HG02763 (cell line): ENCODE measurements around the gene SARS1.

Experiments
- ATAC-seq: cut with Tn5 transposase; IDR thresholded peaks from one replicate; pipeline ENCODE4 v1.9.1; 2021; ENCODE audit warnings: mild to moderate bottlenecking, moderate library complexity; ENCODE audit not compliant: unreplicated experiment

Gene SARS1

DNA sequence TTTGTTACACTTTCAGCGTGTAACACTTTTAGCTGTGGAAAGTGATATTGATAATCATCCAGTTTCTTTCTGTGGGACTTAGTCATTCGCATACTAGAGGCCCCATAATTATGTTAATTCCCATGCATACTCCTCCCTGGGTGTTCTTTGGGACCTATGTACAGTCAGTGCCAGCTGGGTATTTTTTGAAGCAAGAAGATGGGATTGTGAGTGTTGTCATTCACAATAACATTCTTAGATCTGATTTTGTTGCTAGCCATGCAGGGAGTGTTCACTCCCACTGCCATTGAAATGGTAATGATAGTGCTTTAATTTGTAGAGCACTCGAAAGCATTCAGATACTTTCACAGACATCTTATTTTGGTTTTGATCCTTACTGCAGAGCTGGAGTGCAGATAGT, 11.6 kb downstream of the SARS1 start:
- ATAC-seq = no peak

DNA sequence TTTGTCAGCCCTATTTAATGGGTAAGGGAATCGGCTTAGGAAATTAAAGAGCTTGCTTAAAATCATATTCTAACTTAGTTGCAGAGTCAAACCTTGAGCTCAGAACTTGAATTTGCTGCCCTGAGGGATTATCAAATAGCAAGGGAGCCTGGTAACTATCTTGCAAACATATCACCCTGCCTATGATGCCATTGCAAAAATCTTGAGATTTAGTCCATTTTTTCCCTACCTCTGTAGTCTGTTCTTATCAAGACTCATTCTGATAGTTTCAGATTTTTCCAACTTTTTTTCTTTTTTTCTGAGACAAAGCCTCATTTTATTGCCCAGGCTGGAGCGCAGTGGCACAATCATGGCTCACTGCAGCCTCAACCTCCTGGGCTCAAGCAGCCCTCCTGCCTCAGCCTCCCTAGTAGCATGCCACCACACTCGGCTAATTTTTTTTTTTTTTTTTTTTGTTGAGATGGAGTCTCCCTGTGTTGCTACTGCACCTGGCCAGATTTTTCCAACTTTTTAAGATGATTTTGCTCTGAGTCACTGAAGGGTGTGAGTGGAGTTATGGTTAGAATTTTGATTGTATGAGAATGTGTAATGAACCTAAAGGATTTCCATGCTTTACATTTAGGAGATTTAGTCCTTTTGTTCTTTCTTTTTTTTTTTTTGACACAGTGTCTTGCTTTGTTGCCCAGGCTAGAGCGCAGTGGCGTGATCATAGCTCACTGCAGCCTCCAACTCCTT, 12.2 kb downstream of the SARS1 start:
- ATAC-seq = no peak

DNA sequence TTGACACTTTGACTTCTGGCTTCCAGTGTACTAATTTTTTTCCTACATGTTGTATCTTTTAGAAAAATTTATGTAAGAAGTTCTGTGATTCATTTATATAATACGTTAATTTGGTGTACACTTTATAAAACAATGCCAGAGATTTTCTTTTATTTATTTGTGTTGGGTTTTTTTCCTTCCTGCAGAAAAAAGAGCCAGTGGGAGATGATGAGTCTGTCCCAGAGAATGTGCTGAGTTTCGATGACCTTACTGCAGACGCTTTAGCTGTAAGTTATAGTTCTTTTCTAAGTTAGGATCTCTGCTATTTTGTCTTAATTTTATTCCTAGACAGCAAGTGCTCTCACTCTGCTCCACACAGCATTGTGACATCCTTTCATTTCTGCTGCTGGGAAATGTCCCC, 14.4 kb downstream of the SARS1 start:
- ATAC-seq = no peak

DNA sequence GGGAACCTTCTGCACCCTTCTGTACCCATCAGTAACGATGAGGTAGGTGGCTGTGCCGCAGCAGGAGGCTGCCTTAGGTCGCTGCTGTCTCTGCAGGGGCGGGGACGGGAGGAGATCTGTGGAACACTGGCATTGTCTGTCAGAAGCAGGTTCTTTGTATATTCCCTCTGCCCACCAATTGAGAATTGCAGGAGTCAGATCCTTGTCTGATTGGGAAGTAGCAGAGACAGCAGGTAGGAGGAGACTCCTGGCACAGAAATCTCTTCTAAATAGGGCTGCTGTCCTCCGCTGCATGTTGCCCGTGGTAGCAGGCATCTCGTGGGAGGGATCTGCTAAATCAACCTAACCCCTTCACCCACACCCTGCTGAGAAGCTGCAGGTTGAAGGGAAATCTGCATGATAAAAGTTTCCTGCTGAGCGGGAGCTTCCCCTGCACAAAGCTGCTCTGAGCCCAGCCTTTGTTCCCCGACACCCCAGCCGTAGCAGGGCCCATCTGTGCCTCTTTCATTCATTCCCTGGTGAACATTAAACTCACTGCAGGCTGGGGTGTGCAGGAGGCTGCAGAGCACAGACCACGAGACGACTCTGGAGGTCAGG, 15.9 kb downstream of the SARS1 start:
- ATAC-seq = no peak

DNA sequence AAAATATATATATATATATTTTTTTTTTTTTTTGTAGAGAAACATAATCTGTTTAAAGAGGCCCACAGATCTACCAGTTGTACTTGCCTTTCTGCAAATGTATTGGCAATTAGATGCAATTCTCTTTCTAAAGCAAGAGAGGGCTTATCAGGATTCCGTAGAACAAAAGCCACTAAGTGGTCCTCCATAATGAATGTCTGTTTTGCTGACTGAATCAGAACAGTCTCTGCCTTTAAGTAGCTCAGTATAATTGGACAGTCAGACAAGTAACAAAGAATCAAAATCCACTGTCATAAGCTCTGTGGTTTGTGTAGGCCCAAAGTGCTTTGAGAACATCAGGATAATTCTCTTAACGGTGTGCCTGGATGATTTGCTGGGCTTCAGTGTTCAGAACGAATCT, 17.3 kb downstream of the SARS1 start:
- no peak for ATAC-seq

DNA sequence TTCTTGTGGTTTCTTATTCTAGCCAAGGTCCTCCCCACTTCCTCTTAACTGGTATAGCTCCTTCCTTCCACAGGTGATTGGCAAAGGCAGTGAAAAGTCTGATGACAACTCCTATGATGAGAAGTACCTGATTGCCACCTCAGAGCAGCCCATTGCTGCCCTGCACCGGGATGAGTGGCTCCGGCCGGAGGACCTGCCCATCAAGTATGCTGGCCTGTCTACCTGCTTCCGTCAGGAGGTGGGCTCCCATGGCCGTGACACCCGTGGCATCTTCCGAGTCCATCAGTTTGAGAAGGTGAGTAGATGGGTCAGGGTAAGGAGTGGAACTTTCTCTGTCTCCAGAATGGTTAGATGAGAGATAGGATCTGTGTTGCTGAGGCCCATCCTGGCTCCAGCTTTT, 21.4 kb downstream of the SARS1 start:
- no peak for ATAC-seq

DNA sequence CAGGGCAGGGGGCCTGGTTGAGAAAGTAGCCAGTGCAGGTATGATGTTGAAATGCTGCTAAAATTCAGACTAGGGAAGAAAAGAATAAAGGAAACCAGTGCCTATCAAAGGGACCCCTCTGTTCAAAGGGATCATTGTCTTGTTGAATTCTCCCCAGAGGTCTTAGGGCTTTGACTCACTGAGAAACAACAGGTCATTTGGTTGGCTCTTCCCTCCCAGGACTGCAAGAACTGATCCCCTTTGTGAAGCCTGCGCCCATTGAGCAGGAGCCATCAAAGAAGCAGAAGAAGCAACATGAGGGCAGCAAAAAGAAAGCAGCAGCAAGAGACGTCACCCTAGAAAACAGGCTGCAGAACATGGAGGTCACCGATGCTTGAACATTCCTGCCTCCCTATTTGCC, 23.8 kb downstream of the SARS1 start:
- ATAC-seq = no peak

DNA sequence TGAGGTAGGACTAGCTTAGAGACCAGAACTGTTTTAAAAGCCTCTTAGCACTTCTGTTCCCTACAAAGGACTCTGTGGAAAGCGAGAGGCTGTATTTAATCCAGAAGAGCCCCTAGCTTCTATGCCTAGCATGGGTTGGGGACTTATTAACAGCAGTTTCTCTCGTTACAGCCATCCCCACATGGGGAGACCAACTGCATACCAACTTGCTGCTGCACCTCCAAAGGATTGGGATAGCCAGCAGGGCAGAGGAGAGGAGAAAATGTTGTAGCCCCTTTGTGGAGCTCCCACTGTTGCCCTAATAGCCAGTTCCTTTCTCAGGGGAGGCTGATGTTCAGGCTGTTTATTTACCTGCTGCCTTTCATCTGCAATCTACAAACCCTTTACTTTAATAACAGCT, 24.7 kb downstream of the SARS1 start:
- ATAC-seq = no peak

DNA sequence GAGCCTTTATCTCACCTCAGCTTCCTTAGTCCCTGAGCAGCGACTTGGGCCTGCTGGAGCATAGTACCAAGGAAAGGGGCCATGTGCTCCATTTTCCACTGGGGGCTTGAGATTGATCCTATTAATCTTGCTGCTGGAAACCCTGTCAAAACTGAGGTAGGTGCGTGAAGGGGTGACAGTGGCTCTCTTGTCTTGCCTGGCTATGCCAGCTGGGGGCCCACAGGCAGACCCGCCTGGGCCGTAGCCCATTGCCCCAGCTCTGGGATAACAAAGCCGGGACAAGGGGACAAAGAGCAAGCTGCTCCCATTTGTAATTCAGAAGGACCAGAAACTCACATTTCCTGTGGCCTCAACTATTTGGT, 25.3 kb downstream of the SARS1 start:
- ATAC-seq = no peak

DNA sequence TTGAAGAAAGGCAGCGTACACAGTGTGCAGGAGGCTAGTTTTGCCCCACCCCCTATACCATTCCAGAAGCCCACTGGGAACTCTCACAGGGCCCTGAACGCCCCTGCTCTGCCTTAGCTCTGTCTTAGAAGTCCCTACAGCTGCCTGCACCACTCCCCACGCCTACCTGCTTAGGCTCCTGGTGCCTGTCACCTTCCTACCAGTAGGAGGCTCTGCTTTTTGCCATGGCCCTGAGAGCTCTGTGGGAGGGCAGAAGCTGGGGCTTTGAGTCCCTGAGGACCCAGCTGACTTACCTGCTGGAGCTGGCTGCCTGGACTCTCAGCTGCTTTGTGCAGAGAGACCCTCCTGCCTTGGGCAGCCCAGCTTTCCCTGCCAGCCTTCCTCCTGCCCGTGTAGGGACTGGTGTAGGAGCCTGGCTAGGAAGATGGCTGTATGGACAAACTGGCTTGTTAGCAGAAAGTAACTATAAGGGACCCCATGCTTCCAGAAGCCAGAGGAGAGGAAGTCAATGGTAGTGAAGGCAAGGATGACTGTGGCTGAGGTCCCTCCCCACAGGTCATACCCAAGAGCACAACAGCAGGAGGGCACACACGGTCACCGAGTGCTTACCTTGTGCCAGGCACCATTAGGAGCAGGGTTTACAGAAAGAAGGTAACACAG, 25.8 kb downstream of the SARS1 start:
- no peak for ATAC-seq

DNA sequence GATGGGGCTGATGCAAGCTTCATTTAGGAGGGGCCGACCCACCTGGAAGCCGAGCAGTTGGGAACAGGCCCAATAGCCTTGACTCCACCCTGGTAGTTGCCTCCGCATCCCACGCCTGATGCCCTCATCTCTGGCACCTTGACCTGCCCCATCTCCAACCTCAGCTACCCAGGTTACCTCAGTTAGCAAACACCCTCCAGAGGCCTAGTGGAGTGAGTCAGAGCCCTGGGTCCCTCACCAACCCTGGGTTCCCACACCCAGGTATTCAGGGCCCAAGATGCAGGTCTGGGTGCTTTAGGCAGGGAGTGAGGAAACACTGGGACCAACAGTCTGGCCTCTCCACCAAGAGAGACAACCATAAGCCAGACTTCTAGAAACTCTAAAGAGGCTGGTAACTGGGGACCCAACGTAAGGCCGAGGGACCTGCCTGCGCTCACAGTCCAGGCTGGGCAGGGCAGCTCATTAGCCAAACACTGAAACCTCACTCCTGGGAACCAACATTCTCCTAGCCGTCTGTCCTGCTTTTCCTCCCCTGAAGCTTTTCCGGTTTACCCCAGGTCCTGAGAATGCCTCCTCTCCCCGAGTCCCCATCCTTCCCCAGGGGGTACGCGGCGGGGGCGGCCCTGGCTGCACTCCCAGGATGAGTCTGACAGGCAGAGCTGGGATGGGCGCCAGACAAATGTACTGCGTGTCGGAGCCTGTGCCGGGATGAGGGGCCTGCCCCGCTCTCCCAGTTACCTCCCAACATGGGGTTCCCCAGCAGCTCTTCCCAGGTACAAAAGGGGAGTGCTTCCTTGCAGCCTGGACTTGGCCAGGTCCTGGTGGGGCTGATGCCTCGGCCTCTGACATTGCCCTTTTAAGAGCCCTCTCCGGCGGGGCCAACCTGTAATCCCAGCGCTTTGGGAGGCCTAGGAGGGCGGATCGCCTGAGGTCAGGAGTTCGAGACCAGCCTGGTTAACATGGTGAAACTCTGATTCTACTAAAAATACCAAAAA, 26.7 kb downstream of the SARS1 start:
- ATAC-seq = no peak

DNA sequence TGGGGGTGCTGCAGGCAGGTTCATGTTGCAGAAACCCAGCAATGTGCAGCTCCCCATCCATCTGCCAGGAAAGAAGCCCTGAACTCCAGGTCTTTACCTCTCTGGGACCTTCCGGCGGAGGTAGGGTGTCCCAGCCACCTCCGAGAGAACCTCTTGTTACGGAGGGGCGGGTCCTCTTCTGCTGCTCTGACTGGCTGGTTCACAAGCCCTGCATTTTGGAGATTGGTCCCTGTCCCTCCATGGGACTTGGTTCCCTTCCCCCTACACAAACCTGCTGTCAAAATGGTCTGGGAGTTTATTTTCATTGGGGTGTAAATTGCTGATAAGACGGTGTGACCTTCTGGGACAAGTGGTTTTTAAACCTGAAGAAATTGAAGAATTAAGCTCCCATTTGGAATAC, 27.6 kb downstream of the SARS1 start:
- ATAC-seq = no peak

DNA sequence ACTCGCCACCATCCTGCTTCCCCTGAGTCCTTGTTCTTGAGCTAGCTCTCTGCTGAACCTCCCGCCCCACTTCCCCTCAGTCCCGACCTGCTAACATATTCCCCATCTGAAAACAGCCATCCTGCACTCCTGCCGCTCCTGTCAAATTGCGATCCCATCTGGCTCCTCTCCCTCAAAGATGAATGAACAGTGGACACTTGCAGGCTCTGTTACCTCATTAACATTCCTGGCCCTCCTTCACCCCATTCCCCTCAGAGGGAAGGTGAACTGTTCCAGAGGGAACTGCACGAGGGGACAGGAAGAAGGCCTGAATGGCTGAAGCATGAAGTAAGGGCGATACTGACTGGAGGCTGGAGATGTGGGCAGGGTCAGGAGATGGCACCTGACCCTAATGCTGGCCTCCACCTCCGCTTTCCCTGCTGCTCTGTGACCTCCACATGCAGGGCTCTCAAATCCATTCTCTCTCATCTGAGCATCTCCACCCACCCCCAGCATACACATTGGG, 28.2 kb downstream of the SARS1 start:
- ATAC-seq = no peak

DNA sequence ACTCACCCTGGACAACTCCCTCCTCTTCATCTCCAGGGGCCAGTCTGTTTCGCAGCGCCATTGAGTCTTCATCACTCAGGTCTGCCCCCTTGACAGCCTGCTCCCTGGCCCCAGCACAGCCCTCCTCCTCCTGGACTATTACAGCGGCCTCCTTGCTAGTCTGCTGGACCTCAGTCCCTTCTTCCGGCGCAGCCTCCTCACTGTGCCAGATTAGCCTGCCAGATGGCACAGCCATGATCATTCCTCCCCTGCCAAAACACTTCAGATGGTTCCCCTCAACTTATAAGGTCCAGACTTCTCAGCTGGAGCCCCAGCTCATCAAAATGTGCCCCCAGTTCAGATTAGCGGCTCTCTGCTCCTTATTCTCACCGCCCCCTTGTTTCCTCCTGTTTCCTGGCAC, 28.7 kb downstream of the SARS1 start:
- ATAC-seq = no peak

DNA sequence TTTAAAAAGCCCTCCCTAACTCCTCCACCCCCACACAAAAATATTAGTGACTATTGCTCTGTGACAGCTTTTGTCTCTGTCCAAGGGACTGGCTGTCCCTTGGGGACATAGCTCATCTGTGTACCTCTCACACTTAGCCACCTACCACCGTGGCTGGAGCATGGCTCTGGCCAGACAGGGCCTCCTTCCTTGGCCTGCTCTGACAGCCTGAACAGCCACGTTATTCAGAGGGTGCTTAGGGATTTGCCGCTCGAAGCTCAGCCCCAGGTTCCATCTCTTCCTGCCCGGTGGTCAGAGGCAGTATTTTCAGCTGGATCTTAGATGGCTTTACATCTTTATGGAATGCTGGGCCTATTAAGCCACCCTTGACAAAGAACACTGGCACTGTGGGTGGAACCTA, 29.5 kb downstream of the SARS1 start:
- ATAC-seq = no peak

DNA sequence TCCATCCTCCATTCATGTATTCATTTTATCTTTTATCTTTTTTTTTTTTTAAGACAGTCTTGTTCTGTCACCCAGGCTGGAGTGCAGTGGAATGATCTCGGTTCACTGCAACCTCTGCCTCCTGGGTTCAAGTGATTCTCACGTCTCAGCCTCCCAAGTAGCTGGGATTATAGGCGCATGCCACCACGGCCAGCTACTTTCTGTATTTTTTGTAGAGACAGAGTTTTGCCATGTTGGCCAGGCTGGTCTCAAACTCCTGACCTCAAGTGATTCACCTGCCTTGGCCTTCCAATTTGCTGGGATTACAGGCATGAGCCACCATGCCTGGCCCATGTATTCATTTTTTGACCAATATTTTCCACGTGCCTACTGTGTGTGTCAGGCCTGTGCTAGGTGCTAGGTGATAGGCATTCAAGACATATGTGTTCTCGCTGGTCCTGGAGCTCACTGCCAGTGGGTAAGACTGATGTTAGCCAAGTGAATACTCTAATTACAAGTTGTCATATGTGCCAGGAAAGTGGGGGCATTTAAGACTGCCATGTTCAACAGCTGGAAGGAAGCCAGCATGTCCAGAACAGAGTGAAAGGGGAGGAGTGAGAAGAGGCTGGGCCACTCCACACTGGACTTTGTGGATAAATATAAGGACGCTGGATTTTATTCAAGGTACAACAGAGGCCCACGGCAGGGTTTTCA, 30.3 kb downstream of the SARS1 start:
- ATAC-seq = no peak

DNA sequence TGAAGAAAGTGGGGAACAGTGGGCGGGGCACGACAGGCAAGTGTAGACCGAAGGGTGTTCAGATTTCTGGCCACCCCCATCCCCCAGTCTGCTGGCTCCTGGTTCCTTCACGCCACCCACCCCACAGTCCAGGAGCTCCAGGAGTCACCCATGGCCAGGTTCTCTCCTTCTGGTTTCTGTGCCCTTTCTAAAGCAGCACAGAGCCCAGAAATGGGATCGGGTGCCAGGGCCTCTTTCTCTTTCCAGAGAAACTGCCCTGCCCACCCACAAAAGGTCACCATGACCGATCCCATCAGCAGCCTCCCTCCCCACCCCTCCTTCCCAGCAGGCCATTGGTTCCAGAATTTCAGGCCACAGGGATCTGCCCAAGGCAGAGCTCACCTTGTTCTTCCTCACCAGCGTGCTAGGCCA, 32.4 kb downstream of the SARS1 start:
- no peak for ATAC-seq

DNA sequence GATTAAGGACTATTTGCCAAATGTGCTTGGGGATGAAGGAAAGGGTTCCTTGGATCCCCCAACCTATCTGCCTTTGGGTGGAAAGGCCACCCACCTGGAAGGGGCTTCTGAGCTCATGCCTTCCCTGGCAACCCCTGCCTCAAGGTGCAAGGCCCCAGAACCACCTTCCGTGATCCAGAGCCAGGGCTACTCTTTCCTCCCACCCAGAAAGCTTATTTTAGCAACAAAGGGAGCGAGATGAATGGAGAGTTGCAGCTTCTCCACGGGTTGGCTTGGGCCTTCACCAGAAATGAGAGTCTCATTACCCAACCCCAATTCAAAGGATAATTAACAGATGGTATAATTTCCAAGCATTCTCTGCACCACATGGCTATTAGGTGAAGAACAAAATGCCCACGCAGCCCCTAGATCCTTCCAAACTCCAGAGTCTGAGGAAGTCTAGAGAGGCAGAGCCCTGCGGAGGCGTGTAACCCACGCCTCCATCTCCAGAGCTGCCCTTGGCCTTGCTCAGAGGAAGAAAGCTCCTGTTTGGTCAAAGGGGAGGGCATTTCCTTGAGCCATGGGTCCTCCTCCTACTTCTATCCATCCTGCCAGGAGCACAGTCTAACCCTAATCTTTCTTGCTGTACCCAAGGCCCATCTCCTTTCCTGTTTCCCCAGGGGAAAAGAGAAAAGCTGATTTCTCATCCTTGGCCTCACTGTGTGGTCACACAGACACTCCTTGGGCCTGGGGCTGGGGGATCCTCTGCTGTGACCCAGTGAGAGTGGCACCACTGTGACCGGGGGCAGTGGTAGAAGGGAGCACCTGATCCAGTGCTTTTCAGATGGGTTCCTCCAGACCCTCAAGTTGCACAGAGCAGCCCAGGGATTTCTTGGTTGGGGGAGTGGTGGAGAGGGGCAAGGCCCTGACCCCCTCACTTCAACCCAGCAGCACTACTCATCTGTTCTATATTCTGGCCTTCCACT, 34.0 kb downstream of the SARS1 start:
- ATAC-seq = no peak

DNA sequence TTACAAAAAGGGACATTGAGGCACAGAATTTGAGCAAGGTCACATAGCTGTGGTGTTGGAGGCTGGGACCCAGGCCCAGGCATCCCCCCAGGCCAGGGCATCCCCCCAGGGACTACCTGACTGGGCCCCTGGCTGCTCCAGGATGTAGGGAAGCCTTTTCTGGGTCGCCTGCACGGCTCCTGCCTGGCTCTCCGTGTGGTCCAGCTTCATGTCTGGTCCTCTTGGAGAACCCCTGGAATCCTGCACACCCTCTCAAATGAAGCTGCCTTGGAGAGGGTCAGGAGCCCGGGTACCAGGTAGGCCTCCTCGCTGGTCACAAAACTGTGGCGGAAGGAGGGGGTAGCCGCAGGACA, 34.7 kb downstream of the SARS1 start:
- no peak for ATAC-seq
